LoVo (cell line): ENCODE measurements around the gene ARID5B.
A peak's percentile ranks its signal among the peaks of the same experiment; 100 is the strongest.

Source experiments
- DNase-seq: peaks from one replicate; pipeline ENCODE4 v3.0.0-alpha.2; 2016; ENCODE audit warnings: low spot score

The ARID5B gene

DNA sequence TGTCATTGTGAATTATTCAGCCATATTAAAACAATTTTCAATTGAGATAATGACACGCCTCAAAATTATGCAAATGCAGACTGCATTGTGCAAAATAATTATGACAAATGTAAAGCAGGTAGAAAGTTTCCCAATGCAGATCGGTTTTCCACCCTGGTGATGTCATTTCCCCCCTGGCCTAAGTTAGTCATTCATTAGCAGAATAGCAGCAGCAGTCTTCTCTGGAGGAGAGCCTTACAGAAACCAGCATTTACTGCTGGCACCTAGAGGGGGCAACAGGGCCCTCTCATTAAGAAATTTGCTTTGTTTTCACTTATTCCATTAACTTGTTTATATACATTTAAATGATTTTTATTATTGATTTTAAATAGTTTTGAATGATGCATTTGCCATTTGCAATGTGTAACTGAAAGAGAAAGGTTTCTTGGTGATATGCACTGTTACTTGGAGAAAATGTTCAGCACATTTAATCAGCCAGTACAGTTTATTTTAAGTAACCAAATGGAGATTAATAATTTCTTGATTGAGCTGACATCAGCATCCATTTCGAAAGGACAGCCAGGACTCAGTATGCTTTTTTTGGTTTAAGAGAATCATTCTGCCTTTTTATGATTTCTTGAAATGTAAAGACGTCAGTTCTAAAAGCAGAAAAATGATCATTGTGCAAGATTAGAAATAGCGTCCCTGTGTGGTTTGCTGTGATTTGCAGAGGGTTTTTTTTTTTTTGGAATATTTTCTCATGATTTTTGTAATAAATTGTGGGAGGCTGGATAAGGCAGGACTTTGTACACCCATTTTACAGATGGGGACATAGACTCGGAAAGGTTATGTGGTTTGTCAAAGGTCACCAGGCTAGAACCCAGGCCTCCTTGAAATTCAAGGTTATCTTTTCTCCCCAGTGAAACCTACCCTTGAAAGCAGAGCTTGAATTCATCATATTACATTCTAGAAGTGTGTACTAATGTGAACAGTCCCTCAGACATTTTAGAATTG, 3.5 kb downstream of the ARID5B start:
- DNase-seq = peak; percentile 24

- no peak for DNase-seq
These were observed 4.5 kb downstream of the ARID5B start for GRCh38 chr10:61905837-61906561.

- no peak for DNase-seq
These were observed 5.0 kb downstream of the ARID5B start for GRCh38 chr10:61906562-61906901.

GRCh38 chr10:61907011-61907410, 5.5 kb downstream of the ARID5B start:
- no peak for DNase-seq

- no peak for DNase-seq
These were observed 6.1 kb downstream of the ARID5B start for GRCh38 chr10:61907587-61907986.

- no peak for DNase-seq
These were observed 8.8 kb downstream of the ARID5B start for GRCh38 chr10:61910226-61910805.

DNA sequence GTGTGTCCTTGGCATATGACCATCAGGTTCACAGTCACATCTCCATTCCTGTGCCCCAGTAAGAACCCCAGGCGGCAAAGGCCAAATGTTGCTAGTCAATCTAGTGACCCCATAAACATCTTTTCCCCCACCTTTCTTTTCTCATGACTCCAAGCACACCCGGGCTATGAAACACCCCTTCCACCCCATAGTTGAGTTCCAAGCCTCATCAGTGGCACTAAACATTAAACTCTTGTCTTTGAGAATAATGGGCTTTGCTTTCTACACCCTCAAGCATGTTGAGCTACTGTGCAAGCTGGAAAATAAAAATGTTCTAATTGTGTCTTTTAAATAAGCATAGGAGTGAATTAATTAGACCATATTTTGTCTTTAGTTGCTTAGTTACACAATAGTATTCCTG, 9.4 kb downstream of the ARID5B start:
- DNase-seq = no peak

- DNase-seq = no peak
These were observed 9.9 kb downstream of the ARID5B start for GRCh38 chr10:61911425-61911824.

DNA sequence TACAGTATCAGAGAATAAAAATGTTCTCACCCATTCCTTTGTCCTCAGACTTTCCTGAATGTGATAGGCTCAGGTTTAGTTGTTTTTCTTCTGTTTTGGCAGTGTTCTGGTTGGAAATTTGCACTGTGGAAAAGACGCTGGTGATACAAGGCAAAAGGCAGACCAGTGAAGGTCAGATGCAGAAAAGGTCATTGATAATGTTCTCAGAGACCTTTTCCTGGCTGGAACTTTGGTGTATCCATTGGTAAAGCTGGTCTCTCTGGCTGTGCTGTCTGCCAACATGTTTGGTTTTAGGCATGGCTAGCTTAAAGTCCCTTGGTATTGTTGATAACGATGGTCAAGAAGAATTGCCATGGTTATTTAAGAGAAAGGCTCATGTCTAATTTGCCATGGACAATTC, 11.5 kb downstream of the ARID5B start:
- DNase-seq = no peak

DNA sequence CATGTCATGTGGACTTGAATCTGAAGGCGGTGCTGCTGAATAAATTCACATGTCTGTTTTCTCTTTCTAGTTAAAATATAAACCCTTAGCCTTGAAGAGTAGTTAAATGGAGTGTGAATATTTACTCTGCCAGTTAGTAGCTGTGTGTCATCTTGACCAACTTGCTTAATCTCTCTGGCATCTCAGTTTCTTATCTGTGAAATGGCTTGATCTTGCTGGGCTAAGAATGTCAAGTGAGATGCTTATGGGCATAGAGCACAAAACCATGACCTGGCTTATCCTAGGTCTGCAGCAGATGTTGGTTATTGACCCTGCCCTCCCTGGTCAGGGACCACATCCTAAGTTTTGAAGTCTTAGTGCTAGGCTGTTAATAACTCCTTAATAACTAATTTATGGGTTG, 16.6 kb downstream of the ARID5B start:
- no peak for DNase-seq

DNA sequence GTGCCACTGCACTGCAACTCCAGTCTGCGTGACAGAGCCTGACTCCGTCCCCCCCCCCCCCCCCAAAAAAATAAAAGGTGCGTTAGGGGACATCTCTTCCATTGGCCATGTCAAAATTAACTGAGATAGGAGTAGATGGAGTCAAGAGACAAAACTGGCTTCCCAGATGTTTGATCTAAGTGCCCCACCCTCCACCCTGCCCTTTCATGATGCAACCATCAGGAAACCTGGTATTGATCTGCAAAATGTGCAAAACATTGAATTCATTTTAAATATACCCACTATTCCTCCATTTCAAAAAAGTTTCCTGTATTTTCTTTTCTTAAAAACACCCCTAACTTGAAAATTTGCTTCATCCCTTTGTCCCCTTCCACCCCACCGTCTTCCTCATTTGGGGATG, 17.5 kb downstream of the ARID5B start:
- DNase-seq = no peak

DNA sequence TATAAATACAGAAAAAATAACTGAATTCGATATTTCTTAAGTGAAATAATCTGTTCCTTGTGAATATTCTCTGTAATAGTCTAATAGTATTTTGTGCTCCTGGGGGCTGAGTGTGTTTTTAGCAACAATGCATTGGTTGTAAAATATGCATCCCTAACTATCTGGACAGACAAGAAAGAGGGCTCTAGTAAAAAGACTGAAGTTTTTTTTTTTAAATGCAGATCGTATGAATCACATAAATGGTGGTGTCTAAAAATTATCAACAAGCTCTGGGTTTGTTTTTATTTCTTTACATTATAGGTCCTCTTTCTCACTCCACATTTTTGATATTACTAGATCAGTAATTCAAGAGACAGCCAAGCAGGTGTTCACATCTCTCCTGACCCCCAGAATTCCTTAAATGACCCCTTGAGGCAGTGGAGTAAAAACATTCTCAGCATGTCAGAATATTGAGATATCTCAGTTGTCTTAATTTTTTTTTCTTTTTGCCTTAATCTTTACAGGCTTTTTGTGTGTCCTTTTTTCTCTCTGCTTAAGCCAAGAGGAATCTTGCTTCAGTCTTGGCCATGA, 18.2 kb downstream of the ARID5B start:
- no peak for DNase-seq

GRCh38 chr10:61921143-61921542, 19.6 kb downstream of the ARID5B start:
- no peak for DNase-seq

DNA sequence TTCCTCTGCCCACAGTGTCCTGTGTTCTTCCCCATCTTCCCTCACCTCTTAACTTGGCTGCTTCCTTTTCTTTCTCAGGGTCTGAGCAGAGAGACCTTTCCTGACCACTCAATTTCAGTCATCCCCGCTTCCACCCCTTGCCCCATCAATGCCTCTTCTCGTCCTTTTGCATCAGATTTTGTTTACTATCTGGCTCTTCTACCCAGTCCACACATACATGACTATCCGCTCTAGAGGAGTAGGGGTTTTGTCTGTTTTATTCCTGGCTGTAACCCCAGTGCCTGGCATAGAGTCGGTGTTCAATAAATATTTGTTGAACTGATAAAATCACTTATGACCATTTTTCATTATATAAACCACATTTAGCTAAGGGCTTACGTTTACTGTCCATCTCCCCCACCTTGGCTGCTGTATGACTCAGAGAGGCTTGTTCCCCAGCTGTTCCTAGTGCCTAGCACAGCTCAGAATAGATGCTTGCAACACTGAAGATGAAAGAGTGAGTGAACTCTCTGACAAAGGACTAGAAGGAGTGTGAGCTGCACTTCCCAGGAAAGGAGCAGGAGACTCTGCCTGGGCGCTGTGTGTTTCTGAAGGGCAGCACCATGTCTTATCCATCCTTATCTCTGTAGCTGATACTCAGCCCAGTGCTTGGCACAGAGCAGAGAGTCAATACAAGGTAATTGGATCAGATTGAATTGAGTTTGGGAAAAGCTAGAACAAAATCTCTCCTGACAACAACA, 21.9 kb downstream of the ARID5B start:
- DNase-seq = no peak

DNA sequence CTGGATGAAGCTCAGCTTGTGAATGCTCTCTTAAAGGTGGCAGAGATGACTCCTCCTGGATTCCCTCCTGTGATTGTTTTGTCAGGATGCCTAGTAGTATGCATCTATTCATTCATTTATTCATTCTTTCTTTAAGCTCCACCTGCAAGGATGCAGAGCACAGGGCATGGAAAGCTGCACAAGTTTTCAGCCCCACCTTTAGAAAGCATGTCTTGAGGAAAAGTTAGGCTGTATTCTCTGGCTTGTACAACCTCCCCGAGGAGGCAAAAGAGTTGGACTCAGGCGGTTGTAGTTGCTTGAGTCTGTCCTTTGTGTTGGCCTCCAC, 22.4 kb downstream of the ARID5B start:
- DNase-seq = no peak

- no peak for DNase-seq
These were observed 28.1 kb downstream of the ARID5B start for GRCh38 chr10:61929555-61929954.

GRCh38 chr10:61931620-61932332, 30.3 kb downstream of the ARID5B start:
- DNase-seq = no peak

DNA sequence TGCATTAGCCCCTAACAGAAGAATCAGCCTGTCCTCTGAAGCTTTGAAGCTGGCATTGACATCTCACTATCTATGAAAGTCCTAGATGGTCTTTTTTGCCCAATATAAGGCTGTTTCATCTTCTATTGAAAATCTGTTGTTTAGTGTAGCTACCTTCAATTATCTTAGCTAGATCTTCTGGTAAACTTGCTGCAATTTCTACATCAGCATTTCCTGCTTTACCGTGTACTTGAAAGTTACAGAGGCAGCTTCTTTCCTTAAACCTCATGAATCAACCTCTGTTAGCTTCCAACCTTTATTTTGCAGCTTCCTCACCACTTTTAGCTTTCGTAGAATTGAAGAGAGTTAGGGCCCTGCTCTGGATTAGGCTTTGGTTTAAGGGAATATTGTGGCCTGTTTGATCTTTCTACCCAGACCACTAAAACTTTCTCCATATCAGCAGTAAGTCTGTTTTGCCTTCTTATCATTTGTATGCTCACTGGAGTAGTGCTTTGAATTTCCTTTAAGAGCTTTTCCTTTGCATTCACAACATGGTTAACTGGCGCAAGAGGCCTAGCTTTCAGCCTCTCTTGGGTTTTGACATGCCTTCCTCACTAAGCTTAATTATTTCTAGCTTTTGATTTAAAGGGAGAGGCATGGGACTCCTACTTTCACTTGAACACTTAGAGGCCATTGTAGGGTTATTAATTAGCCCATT, 32.5 kb downstream of the ARID5B start:
- no peak for DNase-seq

- no peak for DNase-seq
These were observed 33.6 kb downstream of the ARID5B start for GRCh38 chr10:61935077-61935476.

DNA sequence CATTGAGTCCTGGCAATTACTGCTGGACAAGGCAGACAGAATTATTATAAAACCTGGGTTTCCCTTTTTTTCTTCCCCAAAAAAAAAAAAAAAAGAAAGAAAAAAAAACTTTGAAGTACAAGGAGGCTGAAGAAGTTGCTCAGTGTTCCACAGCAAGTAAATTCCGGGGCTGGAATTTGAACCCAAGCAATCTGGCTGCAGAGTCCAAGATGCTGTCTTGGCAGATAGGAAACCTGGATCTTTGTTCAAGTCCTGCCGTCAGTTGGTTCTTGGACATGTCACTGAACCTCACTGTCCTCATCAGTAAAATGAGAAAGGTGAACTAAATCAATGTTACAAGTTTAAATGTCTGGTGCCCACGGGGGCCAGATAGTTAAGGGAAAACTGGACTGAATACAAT, 35.3 kb downstream of the ARID5B start:
- no peak for DNase-seq
